ENCODE data around the gene TMSB10.
"Not testable (repeated sequence)": the region's sequence is repeated elsewhere in the genome, so short reads cannot be mapped to it uniquely, and the experiment has no call there.

TMSB10 gene

GRCh38 chr2:84940831-84941412 lies 35.5 kb downstream of the TMSB10 start:
- peak; percentile 84 for DNase-seq

GRCh38 chr2:84942166-84942565 lies 36.7 kb downstream of the TMSB10 start:
- DNase-seq, result no peak

GRCh38 chr2:84942964-84943421 lies 37.5 kb downstream of the TMSB10 start:
- DNase-seq, result peak; percentile 79

DNA sequence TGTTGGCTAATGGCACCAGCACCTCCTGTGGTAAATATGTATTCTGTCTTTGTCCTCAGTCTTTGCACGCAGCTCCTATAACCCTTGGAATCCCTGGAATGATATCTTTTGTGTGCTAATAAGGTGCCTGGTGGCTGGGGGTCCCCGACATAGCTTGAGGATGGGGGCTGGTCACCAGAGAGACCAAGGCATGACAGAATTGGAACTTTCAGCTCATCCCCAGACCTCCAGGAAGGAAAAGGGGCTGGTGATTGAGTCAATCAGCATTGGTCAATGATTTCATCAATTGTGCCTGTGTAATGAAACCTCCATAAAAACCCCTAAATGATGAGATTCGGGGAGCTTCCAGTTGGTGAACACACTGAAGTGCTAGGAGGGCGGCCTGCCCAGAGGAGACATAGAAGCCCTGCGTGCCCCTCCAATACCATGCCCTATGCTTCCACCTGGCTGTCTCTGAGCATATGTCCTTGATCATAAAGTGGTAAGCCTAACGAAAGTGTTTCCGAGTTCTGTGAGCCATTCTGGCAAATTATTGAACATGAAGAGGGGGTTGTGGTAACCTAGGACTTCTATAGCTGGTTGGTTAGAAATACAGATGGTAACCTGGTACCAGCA lies 38.9 kb downstream of the TMSB10 start:
- no peak for DNase-seq

GRCh38 chr2:84945838-84946203 lies 40.4 kb downstream of the TMSB10 start:
- DNase-seq, result not testable (repeated sequence)

DNA sequence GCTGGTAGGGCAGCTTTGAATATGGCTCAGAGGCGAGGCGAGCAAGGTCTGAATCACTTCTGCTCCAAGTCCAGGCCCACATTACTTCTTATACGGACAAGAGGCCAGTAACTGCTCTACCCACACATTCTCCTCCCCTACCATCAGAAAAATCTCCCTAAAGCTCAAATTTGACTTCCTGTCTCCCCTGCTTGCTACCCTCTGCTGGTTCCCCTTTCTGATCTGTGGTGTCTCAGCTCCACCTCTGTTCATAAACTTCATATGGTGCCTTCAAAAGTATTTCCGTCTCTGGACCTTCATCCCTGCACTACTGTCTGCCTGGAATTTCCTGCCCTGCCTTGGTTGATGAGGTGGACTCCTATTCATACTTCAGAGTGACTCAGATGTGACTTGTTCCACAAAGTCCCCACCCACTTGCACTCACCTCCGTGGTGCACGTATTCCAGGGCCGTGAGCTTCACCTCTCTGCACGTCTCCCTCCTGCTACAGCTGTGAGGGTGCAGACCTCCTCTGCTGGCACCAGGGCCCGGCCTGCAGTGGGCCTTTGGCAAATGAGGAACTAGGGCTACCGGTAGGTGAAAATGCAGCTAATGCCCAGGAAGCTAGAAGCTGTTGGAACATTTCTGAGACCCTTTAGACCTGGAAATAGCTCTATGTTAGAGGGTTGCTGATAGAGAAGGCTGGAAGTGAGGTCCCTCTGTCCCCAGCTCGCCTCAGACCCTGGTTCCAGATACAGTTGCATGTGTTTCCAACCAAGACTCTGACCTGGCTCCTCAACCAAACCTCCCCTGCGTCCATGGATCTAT lies 41.0 kb downstream of the TMSB10 start:
- peak; percentile 89 for DNase-seq

- DNase-seq, result no peak
These were observed 41.6 kb downstream of the TMSB10 start for GRCh38 chr2:84947010-84947593.

DNA sequence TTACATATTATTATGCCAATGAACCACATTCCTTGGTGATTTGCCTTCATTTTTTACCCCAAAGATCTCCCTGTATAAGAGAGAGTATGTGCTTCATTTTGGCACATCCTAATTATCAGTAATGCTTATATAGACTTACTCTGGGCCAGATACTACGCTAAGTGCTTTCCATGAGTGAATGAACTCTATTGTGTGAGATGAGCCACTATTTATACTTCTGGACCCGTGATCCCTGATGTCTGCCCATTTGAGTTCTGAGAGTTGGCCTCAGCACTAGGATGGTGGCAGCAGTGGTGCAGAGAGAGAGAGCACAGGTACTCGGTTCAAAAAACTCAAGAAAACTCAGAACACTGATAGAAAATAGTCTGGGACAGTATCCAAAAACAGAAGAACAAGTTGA lies 48.1 kb downstream of the TMSB10 start:
- DNase-seq, result no peak

GRCh38 chr2:84954329-84954728 lies 48.9 kb downstream of the TMSB10 start:
- no peak for DNase-seq

All from inflammatory macrophage treated with lipopolysaccharide for 4 hours (primary cell).